ENCODE data around the gene RABL3.
"Not testable (repeated sequence)": the region's sequence is repeated elsewhere in the genome, so short reads cannot be mapped to it uniquely, and the experiment has no call there.

The RABL3 gene

GRCh38 chr3:120641696-120642246 lies 100.5 kb downstream of the RABL3 start:
- no peak for DNase-seq

DNA sequence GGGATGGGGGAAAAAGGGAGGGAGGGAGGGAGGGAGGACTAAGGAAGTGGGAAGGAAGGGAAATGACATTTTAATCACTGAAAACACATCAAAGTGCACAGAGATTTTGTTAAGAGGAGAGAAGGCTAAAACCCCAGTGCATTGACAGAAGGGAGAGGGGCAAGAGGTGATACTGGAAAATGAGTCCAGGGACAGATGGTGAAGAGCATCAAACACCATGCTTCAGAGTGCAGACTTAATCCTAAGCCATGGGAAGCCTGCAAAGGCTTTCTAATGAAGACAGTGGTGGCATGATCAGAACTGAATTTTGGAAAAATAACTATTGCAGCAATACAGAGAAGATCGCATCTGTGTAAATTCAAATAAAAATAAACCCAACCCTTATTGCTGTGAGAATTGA lies 102.1 kb downstream of the RABL3 start:
- no peak for DNase-seq

DNA sequence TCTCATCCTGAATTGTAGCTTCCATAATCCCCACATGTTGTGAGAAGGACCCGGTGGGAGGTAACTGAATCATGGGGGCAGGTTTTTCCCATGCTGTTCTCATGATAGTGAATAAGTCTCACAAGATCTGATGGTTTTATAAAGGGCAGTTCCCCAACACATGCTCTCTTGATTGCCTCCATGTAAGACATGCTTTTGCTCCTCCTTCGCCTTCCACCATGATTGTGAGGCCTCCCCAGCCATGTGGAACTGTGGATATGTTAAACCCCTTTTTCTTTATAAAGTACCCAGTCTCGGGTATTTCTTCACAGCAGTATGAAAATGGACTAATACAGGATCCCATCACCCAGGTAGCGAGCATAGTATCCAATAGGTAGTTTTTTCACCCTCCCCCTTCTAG lies 103.5 kb downstream of the RABL3 start:
- not testable (repeated sequence) for DNase-seq

- DNase-seq = no peak
Observed at GRCh38 chr3:120637851-120638559, 104.3 kb downstream of the RABL3 start.

- DNase-seq = no peak
Observed at GRCh38 chr3:120636795-120637401, 105.4 kb downstream of the RABL3 start.

Measured in SHP77 treated with DMSO at 0.1 percent for 48 hours (cell line).